ENCODE results near the gene ZNF497. TPM values are rescaled to one million over a fixed set of nuclear protein-coding genes. Genes with fewer than 3 reads are reported as not detected.
A peak's percentile ranks its signal among the peaks of the same experiment; 100 is the strongest.

The ZNF497 gene
- total and polyA plus RNA-seq, 9 of the 15 experiments (the other 6 are each of a cell fraction or from before 2014, with no cell fraction given): 0.06 to 0.98 (median 0.44) TPM; not detected in 1

GRCh38 chr19:58407658-58408151, 45.2 kb upstream of the ZNF497 start (continued):
- TF ChIP-seq TCF3 (CRISPR knock-in tag; IDR thresholded peaks at IDR 0.05) (0 out of 2 replicates have a peak, but pooled peaks have one; percentile 0), HOMEZ (CRISPR knock-in tag; IDR thresholded peaks at IDR 0.05) (no peak), BRD9 (IDR thresholded peaks at IDR 0.05; ENCODE audit: low read depth, partially characterized antibody) (peak; percentile 88), ZNF224 (CRISPR knock-in tag; IDR thresholded peaks at IDR 0.05) (no peak), HLTF (IDR thresholded peaks at IDR 0.05) (no peak), ELF4 (CRISPR knock-in tag; IDR thresholded peaks at IDR 0.05) (0 out of 2 replicates have a peak, but pooled peaks have one; percentile 11), ZC3H11A (IDR thresholded peaks at IDR 0.05; ENCODE audit: low read depth, low read length) (no peak), TAF1 (IDR thresholded peaks at IDR 0.05; ENCODE audit: control insufficient read depth, extremely low read depth, insufficient read depth, low read length, severe bottlenecking) (no peak), PTRF (tag; IDR thresholded peaks at IDR 0.05) (no peak), DPF2 (IDR thresholded peaks at IDR 0.05) (peak; percentile 46; the same call in 1 of the 2 replicates), ARID2 (IDR thresholded peaks at IDR 0.05) (0 out of 2 replicates have a peak, but pooled peaks have one; percentile 15), JUND (IDR thresholded peaks at IDR 0.05; ENCODE audit: borderline replicate concordance, low read depth, low read length) (no peak), JUND (tag; IDR thresholded peaks at IDR 0.05; ENCODE audit: borderline replicate concordance, low read depth, low read length) (no peak), DIDO1 (tag; IDR thresholded peaks at IDR 0.05; ENCODE audit: low read depth) (no peak), ETV5 (CRISPR knock-in tag; IDR thresholded peaks at IDR 0.05; ENCODE audit: low read depth) (no peak), CHD1 (IDR thresholded peaks at IDR 0.05; ENCODE audit: low read length) (peak; percentile 96), ZNF778 (CRISPR knock-in tag; IDR thresholded peaks at IDR 0.05) (no peak)
- TF ChIP-seq, protein P1, sequence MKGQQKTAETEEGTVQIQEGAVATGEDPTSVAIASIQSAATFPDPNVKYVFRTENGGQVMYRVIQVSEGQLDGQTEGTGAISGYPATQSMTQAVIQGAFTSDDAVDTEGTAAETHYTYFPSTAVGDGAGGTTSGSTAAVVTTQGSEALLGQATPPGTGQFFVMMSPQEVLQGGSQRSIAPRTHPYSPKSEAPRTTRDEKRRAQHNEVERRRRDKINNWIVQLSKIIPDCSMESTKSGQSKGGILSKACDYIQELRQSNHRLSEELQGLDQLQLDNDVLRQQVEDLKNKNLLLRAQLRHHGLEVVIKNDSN (CRISPR knock-in tag; IDR thresholded peaks at IDR 0.05): no peak
- TF ChIP-seq, protein P2, sequence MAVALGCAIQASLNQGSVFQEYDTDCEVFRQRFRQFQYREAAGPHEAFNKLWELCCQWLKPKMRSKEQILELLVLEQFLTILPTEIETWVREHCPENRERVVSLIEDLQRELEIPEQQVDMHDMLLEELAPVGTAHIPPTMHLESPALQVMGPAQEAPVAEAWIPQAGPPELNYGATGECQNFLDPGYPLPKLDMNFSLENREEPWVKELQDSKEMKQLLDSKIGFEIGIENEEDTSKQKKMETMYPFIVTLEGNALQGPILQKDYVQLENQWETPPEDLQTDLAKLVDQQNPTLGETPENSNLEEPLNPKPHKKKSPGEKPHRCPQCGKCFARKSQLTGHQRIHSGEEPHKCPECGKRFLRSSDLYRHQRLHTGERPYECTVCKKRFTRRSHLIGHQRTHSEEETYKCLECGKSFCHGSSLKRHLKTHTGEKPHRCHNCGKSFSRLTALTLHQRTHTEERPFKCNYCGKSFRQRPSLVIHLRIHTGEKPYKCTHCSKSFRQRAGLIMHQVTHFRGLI (CRISPR knock-in tag; IDR thresholded peaks at IDR 0.05): no peak
- TF ChIP-seq, protein P3, sequence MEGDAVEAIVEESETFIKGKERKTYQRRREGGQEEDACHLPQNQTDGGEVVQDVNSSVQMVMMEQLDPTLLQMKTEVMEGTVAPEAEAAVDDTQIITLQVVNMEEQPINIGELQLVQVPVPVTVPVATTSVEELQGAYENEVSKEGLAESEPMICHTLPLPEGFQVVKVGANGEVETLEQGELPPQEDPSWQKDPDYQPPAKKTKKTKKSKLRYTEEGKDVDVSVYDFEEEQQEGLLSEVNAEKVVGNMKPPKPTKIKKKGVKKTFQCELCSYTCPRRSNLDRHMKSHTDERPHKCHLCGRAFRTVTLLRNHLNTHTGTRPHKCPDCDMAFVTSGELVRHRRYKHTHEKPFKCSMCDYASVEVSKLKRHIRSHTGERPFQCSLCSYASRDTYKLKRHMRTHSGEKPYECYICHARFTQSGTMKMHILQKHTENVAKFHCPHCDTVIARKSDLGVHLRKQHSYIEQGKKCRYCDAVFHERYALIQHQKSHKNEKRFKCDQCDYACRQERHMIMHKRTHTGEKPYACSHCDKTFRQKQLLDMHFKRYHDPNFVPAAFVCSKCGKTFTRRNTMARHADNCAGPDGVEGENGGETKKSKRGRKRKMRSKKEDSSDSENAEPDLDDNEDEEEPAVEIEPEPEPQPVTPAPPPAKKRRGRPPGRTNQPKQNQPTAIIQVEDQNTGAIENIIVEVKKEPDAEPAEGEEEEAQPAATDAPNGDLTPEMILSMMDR (IDR thresholded peaks at IDR 0.05 in 2 of 3, conservative IDR thresholded peaks at IDR 0.05 in 1 of 3; ENCODE audit: insufficient read depth in 2 of 3, low read depth in 1 of 3, low read length in 3 of 3): no peak

Measured in K562 (cell line).